Aorta (tissue), 5 donors: ENCODE measurements around the gene BCL2L13. TPM values are rescaled to one million over a fixed set of nuclear protein-coding genes. Genes with fewer than 3 reads are reported as not detected.
"Not testable (repeated sequence)": the region's sequence is repeated elsewhere in the genome, so short reads cannot be mapped to it uniquely, and the experiment has no call there.

Source experiments
- ATAC-seq: fragments of 200-7000 bp; cut with Tn5 transposase; one replicate; pipeline ENCODE4 v1.9.1; 2022; ENCODE audit warnings: moderate library complexity; ENCODE audit not compliant: low FRiP score
- DNase-seq, 2 donors: peaks; one replicate each; pipeline ENCODE4 v3.0.0-alpha.2; 2020
- H3K27ac ChIP-seq, 2 donors: one replicate each; pipeline ENCODE4 v1.5.1; 2013; ENCODE audit warnings: low read length in 2 of 2, mild to moderate bottlenecking in 2 of 2, moderate library complexity in 2 of 2, control low read depth in 1 of 2, inconsistent platforms in 1 of 2, low read depth in 1 of 2
- H3K27me3 ChIP-seq, 2 donors: one replicate each; pipeline ENCODE4 v1.6.1; 2013; ENCODE audit warnings: control low read depth in 1 of 2, low read length in 1 of 2, mild to moderate bottlenecking in 1 of 2, moderate library complexity in 1 of 2; ENCODE audit not compliant: insufficient read depth in 2 of 2, control insufficient read depth in 1 of 2
- H3K36me3 ChIP-seq, 2 donors: one replicate each; pipeline ENCODE4 v1.6.1; 2013; ENCODE audit warnings: control low read depth in 1 of 2, low read length in 1 of 2, mild to moderate bottlenecking in 1 of 2; ENCODE audit not compliant: insufficient read depth in 2 of 2, control insufficient read depth in 1 of 2
- H3K4me1 ChIP-seq, 2 donors: one replicate each; pipeline ENCODE4 v1.6.1; 2013; ENCODE audit warnings: low read length in 2 of 2, control low read depth in 1 of 2, mild to moderate bottlenecking in 1 of 2, moderate library complexity in 1 of 2; ENCODE audit not compliant: insufficient read depth in 2 of 2, control insufficient read depth in 1 of 2
- H3K4me3 ChIP-seq, 2 donors: one replicate each; pipeline ENCODE4 v1.5.1; 2013; ENCODE audit warnings: low read length in 2 of 2, control low read depth in 1 of 2, mild to moderate bottlenecking in 1 of 2
- H3K9me3 ChIP-seq: one replicate; pipeline ENCODE4 v1.6.1; 2013; ENCODE audit warnings: mild to moderate bottlenecking, low read length; ENCODE audit not compliant: control insufficient read depth
- WGBS, 2 donors: extraction: QIAGEN DNeasy Blood & Tissue Kit; methylation state at CpG; one replicate each; pipeline ENCODE4 v1.1.7; 2013; 5-methylcytosine and 5-hydroxymethylcytosine counted together
- intact Hi-C, 2 donors: fragments of 100-400 bp; cut with DNase I; formaldehyde crosslinking; loops; one replicate each; pipeline versions ENCODE4 v1.14.2 to v1.15.0; 2022
- polyA plus RNA-seq, 2 donors: library from polyadenylated mRNA; stranded (reverse); fragments of 200-250 nt; gene quantifications; one replicate each; pipeline ENCODE4 v1.2.3, GENCODE V29; 2013
- total RNA-seq, 2 donors: library from RNA; stranded (reverse); fragmentation: NEBNext Ultra II Directional; extraction: Animal tissue kit (Norgen Biotek cat#: 25700); gene quantifications; one replicate each; pipeline ENCODE4 v1.2.1, GENCODE V29; 2021
- donor health status: healthy with polysubstance abuse.
- donor health status: Bipolar disorder and iron deficiency.
- donor health status: DM: no; HTN: no; CAD: no.
- donor health status: DM: no; HTN: no; CAD: no.
- donor health status: DM: yes; HTN: yes; CAD: no.

The BCL2L13 gene
- total and polyA plus RNA-seq, 4 donors, result 22.8 to 39.9 (median 28.0) TPM

DNA sequence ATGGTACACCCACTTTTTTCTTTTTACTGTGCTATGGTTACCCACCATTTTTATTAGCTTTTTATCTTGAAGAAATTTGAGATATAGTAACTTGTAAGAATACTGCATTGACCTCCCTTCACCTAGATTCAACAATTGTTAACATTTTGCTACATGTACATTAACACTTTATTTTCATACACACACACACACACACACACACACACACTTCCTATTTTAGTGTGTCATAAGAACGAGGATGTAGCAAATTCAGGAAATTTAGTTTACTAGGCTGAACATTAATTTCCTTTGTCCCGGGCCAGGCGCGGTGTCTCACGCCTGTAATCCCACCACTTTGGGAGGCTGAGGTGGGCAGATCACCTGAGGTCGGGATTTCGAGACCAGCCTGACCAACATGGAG, 8.9 kb upstream of the BCL2L13 start:
- no peaks in the 10 kb centered on the region for H3K4me1 ChIP-seq
- no peaks in the 10 kb centered on the region for H3K36me3 ChIP-seq
- intact Hi-C loops, result loop anchor here in 1 of 2 donors (5.0 kb wide), 1 partner anchor 457 kb away; no protein-coding TSS in a partner anchor
- no peak overlapping the region for H3K4me3 ChIP-seq
- 84 to 92% methylated on average over 7 of the region's 7 CpGs for WGBS, 2 donors
- DNase-seq, result no peak
- no peaks in the 10 kb centered on the region for H3K27me3 ChIP-seq
- ATAC-seq, result no peak
- H3K9me3 ChIP-seq, result no peaks in the 10 kb centered on the region
- H3K27ac ChIP-seq, result no peak overlapping the region

DNA sequence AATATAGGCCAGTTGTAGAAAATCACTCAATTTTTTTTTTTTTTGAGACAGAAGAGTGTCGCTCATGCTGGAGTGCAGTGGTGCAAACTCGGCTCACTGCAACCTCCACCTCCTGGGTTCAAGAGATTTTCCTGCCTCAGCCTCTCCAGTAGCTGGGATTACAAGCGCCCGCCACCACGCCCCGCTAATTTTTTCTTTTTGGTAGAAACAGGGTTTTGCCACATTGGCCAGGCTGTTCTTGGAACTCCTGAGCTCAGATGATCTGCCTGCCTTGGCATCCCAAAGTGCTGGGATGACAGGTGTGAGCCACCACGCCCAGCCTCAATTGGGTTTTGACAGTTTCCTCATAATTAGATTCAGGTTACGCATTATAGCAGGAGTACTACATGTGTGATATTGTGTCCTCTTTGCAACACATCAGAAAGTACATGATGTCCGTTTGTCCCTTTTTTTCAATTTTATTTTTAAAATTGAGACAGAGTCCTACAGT, 7.4 kb upstream of the BCL2L13 start:
- Histone ChIP-seq H3K36me3 (no peaks in the 10 kb centered on the region), H3K9me3 (no peaks in the 10 kb centered on the region), H3K27me3 (no peaks in the 10 kb centered on the region), H3K4me3 (no peak overlapping the region), H3K4me1 (no peaks in the 10 kb centered on the region), H3K27ac (no peak overlapping the region)
- intact Hi-C loops, result no loop called here
- no peak for ATAC-seq
- WGBS, 2 donors, result 93% methylated on average over 9 of the region's 9 CpGs
- no peak for DNase-seq

DNA sequence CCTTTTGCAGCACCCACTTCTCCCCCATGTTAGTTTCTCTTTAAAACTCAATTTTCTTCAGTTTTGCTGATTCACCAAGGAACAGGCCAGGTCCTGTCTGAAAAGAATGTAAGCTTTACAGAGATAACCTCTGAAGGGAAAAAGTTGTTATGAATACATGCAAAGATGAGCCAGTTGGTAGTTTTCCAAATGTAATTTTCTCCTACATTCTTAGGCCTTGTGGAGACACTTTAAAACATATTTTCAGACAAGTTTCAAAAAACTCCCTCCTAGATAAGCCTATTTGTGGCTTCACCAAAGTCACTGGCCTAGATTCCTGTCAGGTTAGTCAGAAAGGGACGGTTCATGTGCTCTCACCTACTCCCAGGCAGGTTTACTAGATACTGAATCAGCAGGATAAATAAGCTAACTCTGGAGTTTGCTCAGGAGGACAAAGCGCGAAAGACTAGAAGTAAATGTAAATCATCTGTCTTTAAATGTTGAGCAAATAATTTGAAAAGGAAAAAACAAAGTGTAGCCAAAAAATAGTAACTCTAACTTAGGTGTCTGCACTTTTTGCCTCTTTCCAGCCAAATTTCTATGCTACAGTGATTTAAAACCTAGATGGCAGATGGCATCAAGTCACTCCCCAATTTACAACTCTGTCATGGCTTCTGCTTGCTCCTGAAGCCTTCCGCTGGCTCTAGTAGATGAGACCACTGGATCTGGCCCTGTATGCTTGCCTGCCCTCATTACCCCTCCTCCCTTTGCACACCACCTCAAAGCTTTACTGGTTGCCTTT, 5.2 kb upstream of the BCL2L13 start:
- intact Hi-C loops, result no loop called here
- no peak overlapping the region for H3K27ac ChIP-seq
- WGBS, 2 donors, result 89 to 90% methylated on average over 4 of the region's 4 CpGs
- H3K27me3 ChIP-seq, result no peaks in the 10 kb centered on the region
- DNase-seq (no peak), ATAC-seq (no peak)
- H3K36me3 ChIP-seq, result no peaks in the 10 kb centered on the region
- no peak overlapping the region for H3K4me3 ChIP-seq
- no peaks in the 10 kb centered on the region for H3K4me1 ChIP-seq
- H3K9me3 ChIP-seq, result no peaks in the 10 kb centered on the region

DNA sequence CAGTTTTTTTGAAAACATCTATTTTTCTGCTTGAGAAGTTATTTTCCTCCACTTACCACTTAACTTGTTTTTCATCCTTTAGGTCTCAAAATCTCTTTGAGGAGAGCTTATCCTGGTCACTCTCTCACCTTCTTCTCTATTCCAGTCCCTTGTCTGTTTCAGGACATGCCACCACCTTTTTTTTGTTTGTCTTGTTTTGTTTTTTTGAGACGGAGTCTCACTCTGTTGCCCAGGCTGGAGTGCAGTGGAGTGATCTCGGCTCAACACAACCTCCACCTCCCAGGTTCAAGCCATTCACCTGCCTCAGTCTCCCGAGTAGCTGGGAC, 4.6 kb upstream of the BCL2L13 start:
- Histone ChIP-seq H3K27ac (no peak overlapping the region), H3K4me1 (no peaks in the 10 kb centered on the region)
- intact Hi-C loops, result no loop called here

DNA sequence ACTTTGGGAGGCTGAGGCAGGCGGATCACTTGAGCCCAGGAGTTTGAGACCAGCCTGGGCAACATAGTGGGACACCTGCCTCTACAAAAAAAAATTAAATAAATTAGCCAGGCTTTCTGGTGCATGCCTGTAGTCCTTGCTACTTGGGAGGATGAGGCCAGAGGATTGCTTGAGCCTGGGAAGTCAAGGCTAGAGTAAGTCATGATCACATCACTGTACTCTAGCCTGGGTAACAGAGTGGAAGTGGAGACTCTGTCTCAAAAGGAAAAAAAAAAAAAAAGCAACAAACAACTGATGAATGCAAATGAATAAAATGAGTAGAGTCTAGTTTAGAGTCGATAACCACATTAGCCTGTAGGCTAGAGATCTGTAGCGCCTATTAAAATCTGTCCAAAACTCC, 3.9 kb upstream of the BCL2L13 start:
- H3K27me3 ChIP-seq, result no peaks in the 10 kb centered on the region
- 82 to 92% methylated on average over 3 of the region's 3 CpGs for WGBS, 2 donors
- H3K4me3 ChIP-seq, result no peak overlapping the region
- no peaks in the 10 kb centered on the region for H3K4me1 ChIP-seq
- ATAC-seq, result no peak
- DNase-seq, result no peak
- no peaks in the 10 kb centered on the region for H3K9me3 ChIP-seq
- no peak overlapping the region for H3K27ac ChIP-seq
- intact Hi-C loops, result loop anchor here in 1 of 2 donors (5.0 kb wide), 1 partner anchor 462 kb away; no protein-coding TSS in a partner anchor
- H3K36me3 ChIP-seq, result no peaks in the 10 kb centered on the region

More for the DNA sequence above, 4.6 kb upstream of the BCL2L13 start:
- no peaks in the 10 kb centered on the region for H3K9me3 ChIP-seq
- H3K4me3 ChIP-seq, result no peak overlapping the region
- DNase-seq (no peak), ATAC-seq (no peak)
- 86 to 90% methylated on average over 3 of the region's 3 CpGs for WGBS, 2 donors
- H3K27me3 ChIP-seq, result no peaks in the 10 kb centered on the region
- no peaks in the 10 kb centered on the region for H3K36me3 ChIP-seq

DNA sequence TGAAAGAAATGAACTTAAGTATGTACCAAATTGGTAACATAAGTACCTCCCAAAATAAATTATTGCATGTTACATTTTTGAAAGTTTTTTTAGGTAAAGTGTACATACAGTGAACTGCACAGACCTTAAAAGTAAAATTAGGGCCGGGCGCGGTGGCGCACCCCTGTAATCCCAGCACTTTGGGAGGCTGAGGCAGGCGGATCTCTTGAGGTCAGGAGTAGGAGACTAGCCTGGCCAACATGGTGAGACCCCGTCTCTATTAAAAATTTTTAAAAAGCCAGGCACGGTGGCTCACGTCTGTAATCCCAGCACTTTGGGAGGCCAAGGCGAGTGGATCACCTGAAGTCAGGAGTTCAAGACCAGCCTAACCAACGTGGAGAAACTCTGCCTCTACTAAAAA, 1.7 kb upstream of the BCL2L13 start:
- 87 to 88% methylated on average over 10 of the region's 10 CpGs for WGBS, 2 donors
- H3K9me3 ChIP-seq, H3K27me3 ChIP-seq, DNase-seq, H3K4me1 ChIP-seq, H3K27ac ChIP-seq, ATAC-seq, H3K36me3 ChIP-seq, H3K4me3 ChIP-seq: not testable (repeated sequence)
- intact Hi-C loops, result loop anchor here in 1 of 2 donors (5.0 kb wide), 1 partner anchor 465 kb away; no protein-coding TSS in a partner anchor

DNA sequence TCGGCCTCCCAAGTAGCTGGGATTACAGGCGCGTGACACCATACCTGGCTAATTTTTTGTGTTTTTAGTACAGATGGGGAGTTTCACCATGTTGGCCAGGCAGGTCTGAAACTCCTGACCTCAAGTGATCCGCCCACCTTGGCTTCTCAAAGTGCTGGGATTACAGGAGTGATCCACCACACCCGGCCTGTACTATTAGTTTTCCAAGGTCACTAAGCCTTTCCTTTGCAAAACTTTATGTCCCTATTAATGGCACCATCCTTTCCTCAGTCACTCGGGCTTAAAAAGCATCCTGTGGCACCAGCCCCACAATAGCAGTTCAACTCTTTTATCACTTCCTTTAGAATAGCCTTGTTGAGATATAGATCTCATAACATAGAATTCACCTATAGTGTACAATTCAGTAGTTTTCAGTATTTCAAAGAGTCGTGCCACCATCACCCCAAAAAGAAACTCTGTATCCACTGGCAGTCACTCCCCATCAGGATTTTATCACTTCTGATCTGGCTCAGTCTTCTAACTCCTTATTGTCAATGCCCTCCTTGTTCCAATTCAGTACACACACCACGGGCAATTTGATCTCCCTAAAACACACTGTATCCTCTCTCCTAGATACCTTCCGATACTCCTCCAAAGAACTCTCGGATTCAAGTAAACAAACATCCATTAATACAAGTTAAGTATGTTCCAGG, 921 bp upstream of the BCL2L13 start:
- no peaks in the 10 kb centered on the region for H3K36me3 ChIP-seq
- peak overlapping the region; percentile 64 to 97 for H3K27ac ChIP-seq
- WGBS, 2 donors, result 51 to 52% methylated on average over 10 of the region's 10 CpGs
- H3K4me1 ChIP-seq, result no peaks in the 10 kb centered on the region
- no peaks in the 10 kb centered on the region for H3K9me3 ChIP-seq
- peak overlapping the region in 1 of 2 donors; percentile 44 for H3K4me3 ChIP-seq
- no peaks in the 10 kb centered on the region for H3K27me3 ChIP-seq
- DNase-seq (no peak), ATAC-seq (no peak)
- intact Hi-C loops, result loop anchor here in 1 of 2 donors (5.0 kb wide), 1 partner anchor 465 kb away; no protein-coding TSS in a partner anchor

DNA sequence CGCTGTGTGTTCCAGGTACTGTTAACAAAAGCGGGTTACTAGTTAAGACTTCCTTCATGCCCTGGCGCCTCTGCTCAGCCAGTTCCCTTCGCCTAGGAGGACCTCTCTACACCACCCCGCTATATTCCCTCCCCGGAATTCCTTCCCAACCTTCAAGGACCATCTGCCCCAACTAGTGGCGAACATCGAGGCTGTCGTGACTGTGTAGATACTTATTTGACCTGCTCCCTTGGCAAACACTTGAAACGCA, 450 bp upstream of the BCL2L13 start:
- H3K27me3 ChIP-seq, result no peaks in the 10 kb centered on the region
- ATAC-seq, result peak; percentile 77
- H3K36me3 ChIP-seq, result no peaks in the 10 kb centered on the region
- peak overlapping the region; percentile 64 to 97 for H3K27ac ChIP-seq
- WGBS, 2 donors, result 0 to 1% methylated on average over 10 of the region's 10 CpGs
- H3K4me1 ChIP-seq, result no peaks in the 10 kb centered on the region
- peak overlapping the region; percentile 44 to 55 for H3K4me3 ChIP-seq
- H3K9me3 ChIP-seq, result no peaks in the 10 kb centered on the region
- intact Hi-C loops, result loop anchor here in 1 of 2 donors (5.0 kb wide), 1 partner anchor 466 kb away; no protein-coding TSS in a partner anchor
- no peak for DNase-seq
